ENCODE results near the gene IL21R.
"Not testable (repeated sequence)": the region's sequence is repeated elsewhere in the genome, so short reads cannot be mapped to it uniquely, and the experiment has no call there.

The IL21R gene

DNA sequence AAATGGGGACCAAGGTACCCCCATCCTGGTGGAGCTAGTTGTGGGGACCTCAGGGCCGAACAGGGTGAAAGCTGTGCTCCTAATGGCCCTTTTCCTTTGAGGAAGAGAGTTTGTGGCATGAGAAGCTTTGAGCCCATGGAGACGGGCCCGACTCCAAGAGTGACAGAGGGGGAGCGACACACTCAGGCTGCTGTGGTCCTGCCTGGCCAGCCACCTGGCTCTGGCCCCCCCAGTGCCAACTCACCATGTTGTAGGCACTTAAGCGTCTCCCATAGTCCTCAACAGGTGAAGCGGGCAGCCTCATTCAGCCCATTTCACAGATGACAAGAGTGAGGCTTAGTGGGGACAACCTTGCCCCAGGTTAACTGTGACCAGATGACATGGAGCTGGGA, 1.6 kb downstream of the IL21R start:
- DNase-seq: no peak

DNA sequence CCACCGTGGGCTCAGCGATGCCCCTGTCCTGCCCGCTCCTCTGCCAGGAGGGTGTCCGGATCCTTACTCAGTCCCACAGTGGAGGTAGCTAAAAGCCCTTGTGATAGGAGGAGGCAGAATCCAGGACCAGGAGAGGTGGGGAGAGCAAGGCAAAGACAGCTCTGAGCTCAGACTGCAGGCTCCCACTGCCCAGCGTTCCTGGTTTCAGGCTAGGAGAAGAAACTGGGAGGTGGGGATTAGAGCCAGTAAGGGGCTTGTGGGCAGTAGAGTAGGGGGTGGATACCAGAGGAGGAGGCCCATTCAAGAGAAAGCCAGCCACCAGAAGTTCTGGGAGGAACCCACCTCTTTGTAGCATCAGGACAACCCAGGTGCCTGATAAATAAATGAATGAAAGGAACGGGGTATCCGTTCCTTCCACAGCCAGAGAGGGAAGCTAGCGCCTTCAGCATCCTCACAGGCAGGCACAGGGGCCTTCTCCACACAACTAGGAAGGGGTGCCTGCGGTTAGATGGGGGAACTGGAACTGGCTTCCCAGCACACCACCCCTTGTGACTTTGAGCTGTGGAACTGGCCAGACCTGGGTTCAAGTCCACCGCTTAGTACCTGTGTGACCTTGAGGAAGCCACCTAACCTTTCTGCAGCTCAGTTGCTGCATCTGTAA, 2.3 kb downstream of the IL21R start:
- no peak for DNase-seq

DNA sequence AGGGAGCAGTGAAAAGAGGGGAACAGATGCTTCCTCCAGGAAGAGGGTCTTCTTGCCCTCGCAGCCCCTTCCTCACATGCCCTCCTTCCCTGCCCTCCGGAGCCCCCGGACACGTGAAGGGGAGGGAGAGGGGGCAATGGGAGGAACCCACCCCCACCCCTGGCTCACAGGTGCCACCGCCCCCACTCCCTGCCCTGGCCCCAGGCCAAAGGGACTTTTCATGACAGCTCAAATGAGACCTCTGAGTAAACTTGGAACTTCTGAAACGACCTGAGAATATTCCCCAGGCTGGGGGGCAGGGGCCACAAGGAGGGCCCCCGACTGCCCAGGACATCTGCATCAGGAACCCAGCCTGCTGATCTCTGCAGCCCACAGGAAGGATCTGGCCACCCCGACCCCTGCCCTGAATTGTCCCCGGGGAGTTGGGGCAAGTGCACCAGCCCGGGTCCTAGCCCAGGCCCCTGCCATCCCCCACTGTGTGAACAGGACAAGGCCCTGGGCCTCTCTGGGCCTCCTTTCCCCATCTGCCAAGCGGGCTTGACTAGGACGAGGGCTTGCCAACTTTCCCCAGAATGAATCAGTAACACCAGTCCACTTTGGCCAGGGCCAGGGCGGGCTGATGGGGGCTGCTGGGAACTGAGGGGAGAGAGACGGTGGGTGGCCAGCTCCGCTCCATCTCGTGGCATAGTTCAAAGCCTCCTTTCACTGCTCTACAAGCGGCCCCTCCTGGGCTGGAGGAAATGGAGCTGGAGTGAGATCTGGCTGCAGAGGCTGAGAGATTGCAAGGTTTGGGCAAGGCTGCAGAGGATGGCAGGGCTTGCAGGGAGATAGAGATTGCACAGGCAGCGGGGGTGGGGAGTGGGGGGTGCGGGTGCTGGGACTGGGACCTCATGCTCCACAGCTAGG, 3.8 kb downstream of the IL21R start:
- no peak for DNase-seq

DNA sequence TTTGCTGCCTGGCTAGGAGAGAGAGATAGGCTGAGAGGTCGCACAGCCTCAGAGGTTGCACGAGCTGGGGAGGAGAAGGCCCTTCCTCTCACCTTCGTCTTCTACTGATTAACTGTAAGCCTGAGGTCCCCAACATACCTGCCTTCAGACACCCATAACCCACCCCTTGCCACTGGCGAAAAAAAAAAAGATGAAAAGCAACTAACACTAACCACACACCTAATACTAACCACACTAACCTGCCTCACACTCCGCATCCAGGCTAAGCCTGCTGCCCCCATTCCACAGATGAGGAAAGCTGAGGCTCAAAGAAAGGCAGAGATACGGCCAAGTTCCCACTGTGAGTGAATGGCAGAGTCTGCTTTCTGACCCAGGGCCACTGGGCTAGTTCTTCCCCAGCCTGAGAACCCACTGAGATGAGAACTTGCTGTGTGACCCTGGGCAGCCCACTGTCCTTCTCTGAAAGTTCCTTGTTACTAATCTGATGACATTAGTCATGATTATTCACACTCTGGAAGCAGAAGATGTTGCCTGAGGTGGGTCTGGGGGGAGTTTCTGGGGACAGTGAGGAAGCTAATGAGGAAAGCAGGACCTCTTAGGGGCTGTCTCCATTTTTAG, 4.6 kb downstream of the IL21R start:
- DNase-seq: no peak

DNA sequence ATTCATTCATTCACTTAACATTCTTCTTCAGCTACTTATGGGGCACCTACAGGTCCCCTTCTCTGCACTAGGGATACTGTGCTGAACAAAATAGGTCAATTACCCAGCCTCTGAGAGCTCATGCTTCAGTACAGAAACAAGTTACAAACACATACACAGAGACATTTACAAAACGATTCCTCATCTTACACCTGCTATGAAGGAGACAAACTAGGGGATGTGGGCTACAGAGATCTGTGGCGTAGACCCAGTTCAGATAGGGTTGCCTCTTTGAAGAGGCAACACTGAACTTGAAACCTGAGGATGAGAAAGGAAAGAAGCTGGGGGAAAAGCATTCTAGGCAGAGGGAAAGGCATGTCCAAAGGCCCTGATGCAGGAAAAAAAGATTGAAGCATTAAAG, 5.2 kb downstream of the IL21R start:
- no peak for DNase-seq

DNA sequence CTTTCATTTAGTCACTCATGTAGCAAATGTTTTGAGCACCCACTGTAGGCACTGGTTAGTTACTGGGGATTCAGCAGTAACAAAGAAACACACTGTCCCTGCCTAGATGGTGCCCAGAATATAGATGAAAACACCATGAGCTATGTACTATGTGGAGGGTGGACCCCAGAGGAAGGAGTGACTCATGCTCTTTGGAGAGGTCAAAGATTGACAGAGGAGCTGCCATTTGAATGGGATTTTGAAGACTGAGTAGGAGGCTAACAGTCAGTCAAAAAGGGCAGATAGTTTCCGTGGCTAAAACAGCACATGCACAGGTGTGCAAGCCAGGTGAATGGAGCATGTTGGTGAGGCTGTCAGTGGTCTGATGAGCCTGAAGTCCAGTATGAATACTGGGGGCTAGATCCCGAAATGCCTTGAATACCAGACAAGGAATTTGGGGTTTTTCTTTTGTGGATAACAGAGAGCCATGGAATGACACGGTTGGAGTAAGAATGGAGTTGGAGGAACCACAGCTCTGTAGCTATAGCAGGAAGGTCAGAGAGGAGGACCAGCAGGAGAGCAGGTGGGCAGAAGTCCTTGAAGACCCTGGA, 6.1 kb downstream of the IL21R start:
- no peak for DNase-seq

DNA sequence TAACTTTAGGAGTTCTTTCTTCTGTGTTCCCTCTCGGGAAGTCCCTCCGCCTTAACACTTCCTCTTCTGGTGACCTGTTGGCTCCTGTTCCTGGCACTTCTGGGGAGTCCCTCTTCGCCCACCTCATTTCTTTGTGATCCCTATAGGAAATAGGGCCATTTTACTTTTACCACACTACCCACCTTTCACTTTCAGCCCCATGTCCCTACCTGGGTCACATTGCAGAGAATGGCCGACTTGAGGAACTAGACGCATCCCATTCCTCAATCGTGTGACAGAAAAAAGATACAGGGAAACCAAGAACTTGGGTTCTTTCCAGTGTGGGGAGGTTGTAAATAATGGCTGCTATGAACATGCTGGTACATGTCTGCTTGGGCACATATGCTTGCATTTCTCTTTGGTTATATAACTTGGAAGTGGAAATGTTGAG, 6.6 kb downstream of the IL21R start:
- no peak for DNase-seq

DNA sequence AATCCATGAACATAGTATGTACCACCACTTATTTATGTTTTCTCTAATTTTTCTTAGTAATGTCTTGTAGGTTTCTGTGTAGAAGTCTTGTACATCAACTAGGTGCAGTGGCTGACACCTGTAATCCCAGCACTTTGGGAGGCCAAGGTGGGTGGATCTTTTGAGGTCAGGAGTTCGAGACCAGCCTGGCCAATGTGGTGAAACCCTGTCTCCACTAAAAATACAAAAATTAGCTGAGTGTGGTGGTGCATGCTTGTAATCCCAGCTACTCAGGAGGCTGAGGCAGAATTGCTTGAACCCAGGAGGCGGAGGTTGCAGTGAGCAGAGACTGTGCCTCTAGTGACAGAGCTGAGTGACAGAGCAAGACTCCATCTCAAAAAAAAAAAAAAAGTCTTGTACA, 8.0 kb downstream of the IL21R start:
- not testable (repeated sequence) for DNase-seq

DNA sequence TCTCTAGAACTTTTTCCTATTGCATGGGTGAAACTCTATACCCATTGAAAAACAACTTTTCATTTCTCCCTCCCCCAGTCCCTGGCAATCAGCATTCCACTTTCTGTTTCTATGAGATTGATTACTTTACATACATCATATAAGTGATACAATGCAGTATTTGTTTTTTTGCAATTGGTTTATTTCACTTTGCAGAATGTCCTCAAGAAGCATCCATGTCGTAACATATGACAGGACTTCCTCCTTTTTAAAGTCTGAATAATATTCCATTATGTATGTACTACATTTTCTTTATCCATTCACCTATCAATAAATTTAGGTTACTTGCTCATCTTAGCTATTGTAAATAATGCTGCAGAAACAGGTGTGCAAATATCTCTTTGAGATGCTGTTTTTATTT, 8.8 kb downstream of the IL21R start:
- DNase-seq: no peak

DNA sequence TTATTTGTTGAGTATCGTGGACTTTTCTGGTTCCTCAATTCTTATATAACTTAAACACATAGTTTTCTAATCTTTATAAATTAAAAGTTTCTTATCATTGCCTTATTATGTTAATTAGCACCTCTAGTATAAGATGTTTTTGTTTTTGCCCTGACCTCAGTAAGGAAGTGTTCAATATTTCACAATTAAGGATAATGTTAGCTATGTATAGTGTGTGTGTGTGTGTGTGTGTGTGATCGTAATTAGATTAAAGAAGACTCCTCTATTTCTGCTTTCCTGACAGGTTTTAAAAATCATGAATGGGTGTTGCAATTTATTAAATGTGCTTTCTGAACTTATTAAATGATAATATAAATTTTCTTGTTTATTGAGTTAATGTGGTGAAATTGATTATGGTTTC, 12.0 kb downstream of the IL21R start:
- DNase-seq: no peak

DNA sequence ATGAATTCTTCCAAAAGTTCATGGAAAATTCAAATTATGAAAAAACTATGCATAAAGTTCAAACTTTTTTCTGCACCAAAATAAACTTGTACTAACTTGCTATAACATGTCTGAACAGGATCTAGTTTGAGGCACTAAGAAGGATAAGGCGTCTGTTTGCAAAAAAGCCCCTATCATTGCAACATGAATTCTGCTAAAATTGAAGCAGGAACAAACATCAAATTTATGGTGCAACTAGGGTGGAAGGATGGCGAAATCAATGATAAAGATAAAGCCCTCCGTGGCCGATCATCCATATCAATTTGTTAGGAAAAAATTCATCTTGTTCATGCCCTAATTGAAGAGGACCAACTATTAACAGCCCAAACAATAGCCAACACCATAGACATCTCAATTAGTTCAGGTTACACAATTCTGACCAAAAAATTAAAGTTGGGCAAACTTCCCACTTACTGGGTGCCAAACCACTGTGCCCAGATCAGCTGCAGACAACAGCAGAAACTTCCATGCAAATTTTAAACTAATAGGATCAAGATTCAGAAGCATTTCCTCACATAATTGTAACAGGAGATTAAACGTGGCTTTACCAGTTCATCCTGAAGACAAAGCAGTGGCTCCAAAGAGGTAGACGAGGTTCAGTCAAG, 12.9 kb downstream of the IL21R start:
- no peak for DNase-seq

DNA sequence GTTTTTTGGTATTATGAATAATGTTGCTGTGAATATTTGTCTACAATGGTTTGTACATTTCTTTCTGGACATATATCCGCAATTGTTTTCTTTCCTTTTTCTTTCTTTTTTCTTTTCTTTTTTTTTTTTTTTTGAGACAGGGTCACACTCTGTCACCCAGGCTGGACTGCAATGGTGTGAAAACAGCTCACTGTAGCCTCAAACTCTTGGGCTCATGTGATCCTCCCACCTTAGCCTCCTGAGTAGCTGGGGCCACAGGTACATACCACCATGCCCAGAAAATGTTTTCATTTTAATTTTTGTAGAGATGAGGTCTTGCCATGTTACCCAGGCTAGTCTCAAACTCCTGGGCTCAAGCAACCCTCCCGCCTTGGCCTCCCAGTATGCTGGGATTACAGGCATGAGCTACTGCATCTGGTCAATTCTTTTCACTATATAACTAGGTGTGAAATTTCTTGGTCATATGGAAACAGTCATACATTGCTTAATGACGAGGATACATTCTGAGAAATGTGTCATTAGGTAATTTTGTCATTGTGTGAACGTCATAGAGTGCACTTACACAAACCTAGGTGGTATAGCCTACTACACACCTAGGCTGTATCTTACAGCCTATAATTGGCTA, 15.2 kb downstream of the IL21R start:
- DNase-seq: no peak

DNA sequence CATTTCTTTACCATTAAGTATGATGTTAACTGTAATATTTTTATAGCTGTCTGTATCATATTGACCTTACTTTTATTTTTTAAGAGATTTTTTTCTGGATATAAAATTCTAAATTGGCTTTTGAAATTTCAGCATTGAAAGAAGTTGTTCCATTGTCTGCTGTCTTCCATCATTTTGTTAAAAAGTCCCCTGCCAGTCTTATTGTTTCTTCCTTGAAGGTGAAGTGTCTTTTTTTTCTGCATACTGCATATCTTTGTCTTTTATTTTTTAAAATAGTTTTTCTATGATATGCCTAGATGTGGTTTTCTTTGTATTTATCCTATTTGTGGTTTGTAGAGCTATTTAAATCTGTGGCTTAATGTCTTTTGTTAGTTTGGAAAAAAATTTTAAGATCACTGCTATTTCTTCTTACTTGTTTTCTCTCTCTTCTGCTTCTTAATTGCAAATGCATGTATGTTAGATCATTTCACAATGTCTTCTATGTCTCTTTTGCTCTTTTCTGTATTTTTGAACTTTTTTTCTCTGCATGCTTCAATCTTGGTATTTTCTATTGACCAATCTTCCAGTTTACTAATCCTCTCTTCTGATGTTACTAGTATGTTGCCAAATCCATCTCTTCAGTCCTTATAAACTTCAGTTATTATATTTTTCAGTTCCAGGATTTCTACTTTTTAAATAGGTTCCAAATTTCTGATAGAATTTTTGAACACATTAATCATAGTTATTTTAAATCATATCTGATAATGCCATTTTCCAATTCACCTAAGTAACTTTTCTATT, 20.2 kb downstream of the IL21R start:
- no peak for DNase-seq

DNA sequence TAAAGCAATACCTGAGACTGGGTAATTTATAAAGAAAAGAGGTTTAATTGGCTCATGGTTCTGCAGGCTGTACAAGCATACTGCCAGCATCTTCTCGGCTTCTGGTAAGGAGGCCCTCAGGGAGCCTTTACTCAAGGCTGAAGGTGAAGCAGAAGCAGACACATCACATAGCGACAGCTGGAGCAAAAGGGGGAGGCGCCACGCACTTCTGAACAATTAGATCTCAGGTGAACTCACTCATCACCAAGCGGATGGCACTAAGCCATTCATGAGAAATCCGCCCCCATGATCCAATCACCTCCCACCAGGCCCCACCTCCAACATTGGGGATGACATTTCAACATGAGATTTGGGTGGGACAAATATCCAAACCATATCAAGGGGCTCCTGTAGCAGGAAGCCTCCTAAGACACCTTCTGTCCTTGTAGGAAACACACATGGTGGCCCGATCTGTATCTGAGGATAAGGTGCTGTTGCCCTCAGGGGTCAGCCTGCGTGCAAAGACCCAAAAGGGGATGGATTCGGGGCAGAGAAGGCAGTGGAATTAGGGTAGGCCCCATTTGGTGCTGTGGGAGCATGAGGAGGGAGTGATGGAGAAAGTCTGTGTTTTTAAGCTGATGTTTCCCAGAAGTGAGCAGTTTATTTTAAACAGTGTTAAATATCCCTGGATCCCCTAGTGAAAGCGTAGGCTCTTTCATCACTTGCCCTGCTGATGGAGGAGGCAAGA, 23.0 kb downstream of the IL21R start:
- no peak for DNase-seq

DNA sequence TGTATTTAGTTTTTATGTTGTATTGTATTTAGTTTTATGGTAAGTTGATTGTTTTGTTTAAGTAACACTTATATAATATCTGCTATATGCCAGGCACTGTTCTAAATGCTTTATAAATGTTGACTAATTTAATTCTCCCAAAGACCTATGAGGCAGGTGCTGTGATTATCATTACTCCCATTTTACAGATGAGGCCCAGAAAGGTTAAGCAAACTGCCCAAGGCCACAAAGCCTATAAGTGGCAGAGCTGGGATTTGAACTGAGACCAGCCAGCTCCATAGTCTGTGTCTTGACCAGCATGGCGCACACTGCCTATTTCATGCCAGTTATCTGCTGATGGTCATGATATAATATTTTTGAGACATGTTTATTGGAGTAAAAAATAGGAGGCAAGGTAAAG, 24.0 kb downstream of the IL21R start:
- DNase-seq: no peak

DNA sequence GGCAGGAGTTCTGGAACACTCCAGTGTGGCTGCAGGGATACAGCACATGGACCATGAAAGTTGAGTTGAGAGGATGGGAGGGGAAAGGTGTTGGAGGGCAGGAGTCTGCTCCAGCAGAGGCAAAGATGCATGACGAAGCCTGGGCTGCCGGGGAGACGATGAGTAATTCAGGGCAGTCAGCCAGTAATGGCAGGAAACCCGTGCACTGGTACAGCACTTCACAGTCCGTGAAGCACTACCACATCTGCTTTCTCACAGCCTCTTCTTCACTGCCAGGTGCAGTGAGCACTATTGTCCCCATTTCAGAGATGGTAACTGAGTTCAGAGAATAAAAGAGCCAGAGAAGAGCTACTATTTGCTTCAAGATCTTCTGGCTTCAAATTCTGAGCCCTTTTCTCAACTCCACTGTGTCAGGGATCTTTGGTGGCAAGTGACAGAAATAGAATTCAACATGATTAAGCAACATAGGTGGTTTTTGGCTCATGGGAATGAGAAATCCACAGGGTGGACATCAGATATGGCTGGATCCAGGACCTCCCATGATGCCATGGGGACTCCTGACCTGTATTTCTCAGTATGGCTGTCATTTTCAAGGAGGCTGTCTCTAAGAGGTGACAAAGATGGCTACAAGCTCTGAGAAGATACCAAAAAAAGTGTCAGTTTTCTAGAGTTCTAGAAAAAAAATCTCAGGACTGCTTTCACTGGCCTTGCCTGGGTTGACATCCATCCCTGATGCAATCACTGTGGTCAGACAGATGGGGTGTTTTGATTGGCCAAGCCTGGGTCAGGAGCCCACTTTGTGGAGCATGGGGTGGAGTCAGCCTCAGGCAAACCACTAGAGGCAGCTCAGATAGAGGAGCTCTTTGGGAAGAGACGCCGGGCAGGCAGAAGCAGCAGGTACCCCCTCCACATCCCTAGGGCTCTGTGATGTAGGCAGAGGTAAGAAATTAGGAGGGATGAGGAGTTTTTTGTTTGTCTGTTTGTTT, 24.7 kb downstream of the IL21R start:
- DNase-seq: peak in 1 of 2 experiments; percentile 12

DNA sequence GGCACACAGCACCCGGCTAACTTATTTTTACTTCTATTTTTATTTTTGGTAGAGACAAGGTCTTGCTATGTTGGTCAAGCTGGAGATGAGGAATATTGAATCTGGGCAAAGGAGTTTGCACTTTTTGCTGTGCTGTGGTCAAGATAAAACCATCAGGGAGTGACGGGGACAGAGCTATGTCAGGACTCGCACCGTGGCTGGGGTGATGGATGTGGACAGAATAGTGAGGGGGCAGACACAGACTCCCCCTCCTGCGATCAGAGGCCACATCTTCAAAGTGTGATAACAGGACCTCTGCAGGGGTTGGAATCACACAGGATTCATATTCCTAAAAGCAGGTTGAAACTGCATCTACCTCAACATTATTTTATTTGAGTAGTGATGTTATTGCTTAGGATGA, 25.6 kb downstream of the IL21R start:
- no peak for DNase-seq

DNA sequence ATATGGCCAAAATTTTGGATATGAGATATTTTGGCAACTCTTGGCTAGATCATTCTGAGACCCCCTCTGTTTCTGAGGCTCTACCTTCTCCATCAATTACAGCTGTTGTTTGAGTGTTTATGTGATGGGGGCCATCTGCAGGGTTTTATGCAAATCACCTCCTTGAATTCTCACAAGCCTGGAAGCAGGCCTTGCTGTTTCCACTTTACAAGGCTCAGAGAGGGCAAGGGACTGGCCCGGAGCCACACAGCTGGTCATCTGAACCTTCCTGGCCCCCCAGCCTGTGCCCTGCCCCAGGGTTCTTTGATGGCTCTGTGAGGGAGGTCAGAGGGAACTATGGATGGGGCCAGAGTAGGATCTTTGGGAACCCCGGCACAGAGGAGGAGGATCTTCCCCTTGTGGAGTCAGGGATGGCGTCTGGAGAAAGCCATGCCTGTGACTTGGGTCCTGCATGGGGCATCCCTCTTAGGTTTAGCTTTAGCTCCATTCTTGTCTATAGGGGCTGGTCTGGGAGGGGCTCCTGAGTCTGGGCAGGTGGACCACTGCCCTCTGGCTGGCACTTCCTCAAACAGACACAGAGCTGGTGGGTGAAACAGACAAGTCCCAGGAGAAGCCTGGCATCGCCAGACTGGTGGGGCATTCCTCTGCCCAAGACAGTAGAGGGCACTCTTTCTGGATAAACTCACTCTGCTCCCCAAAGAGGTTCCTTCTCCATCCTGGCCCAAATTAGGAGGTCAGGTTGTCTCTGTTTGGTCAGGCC, 26.2 kb downstream of the IL21R start:
- no peak for DNase-seq

DNA sequence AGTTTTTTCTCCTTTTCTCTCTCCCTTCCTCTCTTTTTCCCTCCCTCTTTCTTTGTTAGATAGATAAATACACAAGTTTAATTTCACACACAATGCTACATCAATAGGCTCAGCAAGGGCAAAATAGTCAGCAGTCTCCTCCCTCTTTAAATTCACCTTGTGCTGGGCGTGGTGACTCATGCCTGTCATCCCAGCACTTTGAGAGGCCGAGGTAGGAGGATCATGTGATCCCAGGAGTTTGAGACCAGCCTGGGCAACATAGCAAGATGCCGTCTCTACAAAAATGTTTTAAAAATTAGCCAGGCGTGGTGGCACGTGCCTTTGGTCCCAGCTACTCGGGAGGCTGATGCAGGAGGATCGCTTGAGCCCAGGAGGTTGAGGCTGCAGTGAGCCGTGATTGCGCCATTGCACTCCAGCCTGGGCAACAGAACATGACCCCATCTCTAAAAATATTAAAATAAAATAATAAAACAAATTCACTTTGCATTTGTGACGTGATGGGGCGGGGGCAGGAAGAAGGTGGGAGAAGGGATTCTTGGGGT, 27.4 kb downstream of the IL21R start:
- DNase-seq: no peak
